ENCODE data around the gene WNT2.

WNT2 gene

DNA sequence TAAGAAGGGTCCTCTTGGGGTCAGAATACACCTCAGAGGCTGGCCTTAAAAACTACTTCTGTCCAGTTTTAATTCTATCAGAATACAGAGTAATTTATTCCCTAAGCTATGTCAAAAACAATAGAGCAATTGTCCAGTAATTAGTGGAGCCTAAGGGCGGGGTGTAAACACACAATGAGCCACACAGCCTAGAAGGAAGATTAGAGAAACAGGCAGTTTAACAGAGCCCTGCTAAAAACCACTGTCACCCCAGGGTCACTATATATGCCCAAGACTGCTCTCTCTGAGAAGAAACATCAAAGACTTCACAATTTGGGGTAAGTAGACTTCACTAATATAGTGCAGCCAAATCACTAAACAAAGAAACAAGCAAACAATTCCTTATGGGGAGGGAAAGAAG, 27.2 kb upstream of the WNT2 start:
- no peak overlapping the region for H4K12ac ChIP-seq (ENCODE audit: low read depth, low read length)
- no peak overlapping the region for H2BK5ac ChIP-seq (ENCODE audit: low read depth, low read length, poor library complexity)
- H3K27me3 ChIP-seq (ENCODE audit: insufficient read depth, low read length) = no peaks in the 10 kb centered on the region
- no peak overlapping the region for H3K9ac ChIP-seq (ENCODE audit: low read length)
- H3K36me3 ChIP-seq (ENCODE audit: control insufficient read depth in 1 of 2, insufficient read depth in 2 of 2, low read length in 2 of 2) = no peaks in the 10 kb centered on the region
- no peak overlapping the region for H3K4me3 ChIP-seq (ENCODE audit: low read depth, low read length)
- H3K9me3 ChIP-seq (ENCODE audit: insufficient read depth, low read depth, low read length) = no peaks in the 10 kb centered on the region
- no CpG with 5 or more reads among the region's 1 CpG for WGBS (ENCODE audit: extremely low coverage, insufficient coverage, insufficient read length)
- no peak overlapping the region for H2AFZ ChIP-seq (ENCODE audit: insufficient read depth, low read length, poor library complexity)
- H3K79me1 ChIP-seq (ENCODE audit: low read length) = no peaks in the 10 kb centered on the region
- no peak overlapping the region for H3K4ac ChIP-seq (ENCODE audit: low read depth, low read length)
- H2BK12ac ChIP-seq (ENCODE audit: low read length) = no peak overlapping the region
- DNase-seq = no peak
- H3K27ac ChIP-seq (ENCODE audit: low read depth, low read length) = no peak overlapping the region
- H3K23ac ChIP-seq (ENCODE audit: low read length) = no peak overlapping the region
- no peak overlapping the region for H4K8ac ChIP-seq (ENCODE audit: low read depth, low read length)
- no peak overlapping the region for H3K14ac ChIP-seq (ENCODE audit: low read length)
- no peaks in the 10 kb centered on the region for H3K79me2 ChIP-seq (ENCODE audit: control insufficient read depth, insufficient read depth, low read length, poor library complexity)
- no peak overlapping the region for H2AK5ac ChIP-seq (ENCODE audit: low read length)
- H4K91ac ChIP-seq (ENCODE audit: low read depth, low read length) = no peak overlapping the region
- no peak overlapping the region for H2BK120ac ChIP-seq (ENCODE audit: insufficient read depth, low read length, poor library complexity)
- H3K4me2 ChIP-seq (ENCODE audit: low read length) = no peak overlapping the region
- peaks cover 0 to 6% of the 10 kb centered on the region in 2 experiments for H3K4me1 ChIP-seq (ENCODE audit: control insufficient read depth in 1 of 2, insufficient read depth in 2 of 2, low read length in 2 of 2)
- H3K18ac ChIP-seq (ENCODE audit: low read length) = no peak overlapping the region

DNA sequence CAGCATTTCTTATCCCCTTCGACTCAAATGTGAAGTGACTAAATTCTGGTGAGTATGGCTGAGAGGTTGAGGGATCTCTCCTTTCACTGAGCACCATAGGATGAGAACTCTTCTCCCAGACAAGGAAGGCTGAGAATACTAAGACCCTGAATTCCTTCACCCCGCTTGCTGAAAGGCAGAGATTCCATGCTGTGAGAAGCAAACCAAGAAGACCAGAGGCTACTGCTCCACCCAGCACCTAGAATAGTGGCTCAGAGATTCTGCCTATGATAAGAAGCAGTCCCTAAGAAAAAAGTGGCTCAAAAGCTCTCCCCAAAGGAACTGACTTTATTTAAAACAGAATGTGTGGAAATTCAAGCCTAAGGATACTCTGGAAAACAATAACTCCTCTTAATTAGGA, 26.7 kb upstream of the WNT2 start:
- Histone ChIP-seq H4K91ac (ENCODE audit: low read depth, low read length) (no peak overlapping the region), H2AFZ (ENCODE audit: insufficient read depth, low read length, poor library complexity) (no peak overlapping the region), H3K9me3 (ENCODE audit: insufficient read depth, low read depth, low read length) (no peaks in the 10 kb centered on the region), H3K79me2 (ENCODE audit: control insufficient read depth, insufficient read depth, low read length, poor library complexity) (no peaks in the 10 kb centered on the region), H3K4ac (ENCODE audit: low read depth, low read length) (no peak overlapping the region), H3K4me2 (ENCODE audit: low read length) (no peak overlapping the region), H3K4me3 (ENCODE audit: low read depth, low read length) (no peak overlapping the region), H3K4me1 (ENCODE audit: control insufficient read depth in 1 of 2, insufficient read depth in 2 of 2, low read length in 2 of 2) (peaks cover 0 to 6% of the 10 kb centered on the region in 2 experiments), H4K8ac (ENCODE audit: low read depth, low read length) (no peak overlapping the region), H3K79me1 (ENCODE audit: low read length) (no peaks in the 10 kb centered on the region), H3K36me3 (ENCODE audit: control insufficient read depth in 1 of 2, insufficient read depth in 2 of 2, low read length in 2 of 2) (no peaks in the 10 kb centered on the region), H4K12ac (ENCODE audit: low read depth, low read length) (no peak overlapping the region), H3K27ac (ENCODE audit: low read depth, low read length) (no peak overlapping the region), H2BK120ac (ENCODE audit: insufficient read depth, low read length, poor library complexity) (no peak overlapping the region), H2AK5ac (ENCODE audit: low read length) (no peak overlapping the region), H3K9ac (ENCODE audit: low read length) (no peak overlapping the region), H3K27me3 (ENCODE audit: insufficient read depth, low read length) (no peaks in the 10 kb centered on the region), H3K18ac (ENCODE audit: low read length) (no peak overlapping the region), H3K14ac (ENCODE audit: low read length) (no peak overlapping the region), H3K23ac (ENCODE audit: low read length) (no peak overlapping the region), H2BK5ac (ENCODE audit: low read depth, low read length, poor library complexity) (no peak overlapping the region), H2BK12ac (ENCODE audit: low read length) (no peak overlapping the region)
- no CpG with 5 or more reads among the region's 2 CpGs for WGBS (ENCODE audit: extremely low coverage, insufficient coverage, insufficient read length)
- no peak for DNase-seq

DNA sequence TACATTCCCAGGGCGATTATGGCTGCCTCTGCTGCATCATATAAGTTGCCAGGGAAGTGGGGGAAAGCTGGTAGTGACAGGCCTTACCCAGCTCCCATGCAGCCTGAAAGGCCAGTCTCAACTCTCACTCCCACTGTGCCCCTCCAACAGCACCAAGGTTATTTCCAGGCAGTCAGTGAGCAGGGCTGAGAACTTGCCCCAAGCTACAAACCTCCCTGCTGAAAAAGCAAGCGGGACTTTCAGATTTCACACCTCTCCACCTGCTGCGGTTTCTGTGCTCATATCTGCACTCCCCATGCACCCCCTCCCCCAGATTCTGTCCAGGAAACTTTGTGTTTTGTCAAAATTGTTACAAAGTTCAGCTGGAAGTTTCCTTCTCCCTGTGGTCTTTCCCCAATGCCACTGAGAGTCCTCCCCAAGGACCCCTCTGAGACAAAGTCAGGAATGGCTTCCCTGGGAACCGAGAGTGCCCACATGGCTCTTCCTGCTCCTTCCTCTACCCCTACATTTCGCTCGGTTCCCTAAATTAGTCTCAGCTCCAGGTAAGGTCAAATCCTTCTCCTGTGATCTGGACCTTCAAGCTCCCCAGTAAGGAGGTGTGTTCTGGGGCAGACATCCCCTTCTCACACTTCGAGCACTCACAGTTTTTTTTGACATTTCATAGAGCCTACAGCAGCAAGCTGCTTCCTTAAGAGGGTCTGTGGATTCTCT, 25.3 kb upstream of the WNT2 start:
- WGBS (ENCODE audit: extremely low coverage, insufficient coverage, insufficient read length) = no CpG with 5 or more reads among the region's 7 CpGs

DNA sequence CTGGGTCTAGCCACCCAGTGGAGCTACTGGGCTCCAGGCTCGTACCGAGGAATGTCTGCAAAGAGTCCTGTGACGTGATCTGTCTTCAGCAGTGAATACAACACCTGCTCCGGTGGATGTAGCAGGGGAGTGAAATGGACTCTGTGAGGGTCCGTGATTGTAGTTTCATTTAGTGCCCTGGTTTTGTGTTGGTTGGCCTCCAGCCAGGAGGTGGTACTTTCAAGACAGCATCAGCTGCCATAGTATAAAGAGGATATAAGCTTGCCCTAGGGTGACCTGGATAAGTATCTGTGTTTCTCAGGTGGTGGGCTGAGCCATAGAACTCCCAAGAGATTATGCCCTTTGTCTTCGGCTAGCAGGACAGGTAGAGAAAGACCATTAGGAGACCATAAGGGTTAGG, 24.6 kb upstream of the WNT2 start:
- DNase-seq = no peak
- Histone ChIP-seq H3K4me2 (ENCODE audit: low read length) (no peak overlapping the region), H3K27ac (ENCODE audit: low read depth, low read length) (no peak overlapping the region), H2BK120ac (ENCODE audit: insufficient read depth, low read length, poor library complexity) (no peak overlapping the region), H3K79me1 (ENCODE audit: low read length) (no peaks in the 10 kb centered on the region), H3K18ac (ENCODE audit: low read length) (no peak overlapping the region), H3K36me3 (ENCODE audit: control insufficient read depth in 1 of 2, insufficient read depth in 2 of 2, low read length in 2 of 2) (no peaks in the 10 kb centered on the region), H3K9ac (ENCODE audit: low read length) (no peak overlapping the region), H2BK12ac (ENCODE audit: low read length) (no peak overlapping the region), H4K91ac (ENCODE audit: low read depth, low read length) (no peak overlapping the region), H3K27me3 (ENCODE audit: insufficient read depth, low read length) (no peaks in the 10 kb centered on the region), H4K8ac (ENCODE audit: low read depth, low read length) (no peak overlapping the region), H3K4ac (ENCODE audit: low read depth, low read length) (no peak overlapping the region), H2AK5ac (ENCODE audit: low read length) (no peak overlapping the region), H3K23ac (ENCODE audit: low read length) (no peak overlapping the region), H3K4me1 (ENCODE audit: control insufficient read depth in 1 of 2, insufficient read depth in 2 of 2, low read length in 2 of 2) (peaks cover 0 to 6% of the 10 kb centered on the region in 2 experiments), H3K4me3 (ENCODE audit: low read depth, low read length) (no peak overlapping the region), H4K12ac (ENCODE audit: low read depth, low read length) (no peak overlapping the region), H2AFZ (ENCODE audit: insufficient read depth, low read length, poor library complexity) (no peak overlapping the region), H3K14ac (ENCODE audit: low read length) (no peak overlapping the region), H3K9me3 (ENCODE audit: insufficient read depth, low read depth, low read length) (no peaks in the 10 kb centered on the region), H2BK5ac (ENCODE audit: low read depth, low read length, poor library complexity) (no peak overlapping the region), H3K79me2 (ENCODE audit: control insufficient read depth, insufficient read depth, low read length, poor library complexity) (no peaks in the 10 kb centered on the region)
- no CpG with 5 or more reads among the region's 6 CpGs for WGBS (ENCODE audit: extremely low coverage, insufficient coverage, insufficient read length)

More for the DNA sequence above, 25.3 kb upstream of the WNT2 start:
- no peak overlapping the region for H2BK5ac ChIP-seq (ENCODE audit: low read depth, low read length, poor library complexity)
- no peak overlapping the region for H2AFZ ChIP-seq (ENCODE audit: insufficient read depth, low read length, poor library complexity)
- no peak overlapping the region for H3K4me2 ChIP-seq (ENCODE audit: low read length)
- H3K4me1 ChIP-seq (ENCODE audit: control insufficient read depth in 1 of 2, insufficient read depth in 2 of 2, low read length in 2 of 2) = peaks cover 0 to 6% of the 10 kb centered on the region in 2 experiments
- no peaks in the 10 kb centered on the region for H3K79me1 ChIP-seq (ENCODE audit: low read length)
- H3K79me2 ChIP-seq (ENCODE audit: control insufficient read depth, insufficient read depth, low read length, poor library complexity) = no peaks in the 10 kb centered on the region
- no peak overlapping the region for H4K12ac ChIP-seq (ENCODE audit: low read depth, low read length)
- no peak overlapping the region for H3K18ac ChIP-seq (ENCODE audit: low read length)
- H3K23ac ChIP-seq (ENCODE audit: low read length) = no peak overlapping the region
- no peak overlapping the region for H3K4ac ChIP-seq (ENCODE audit: low read depth, low read length)
- H3K9ac ChIP-seq (ENCODE audit: low read length) = no peak overlapping the region
- H3K4me3 ChIP-seq (ENCODE audit: low read depth, low read length) = no peak overlapping the region
- H3K27me3 ChIP-seq (ENCODE audit: insufficient read depth, low read length) = no peaks in the 10 kb centered on the region
- H3K9me3 ChIP-seq (ENCODE audit: insufficient read depth, low read depth, low read length) = no peaks in the 10 kb centered on the region
- no peak overlapping the region for H2BK12ac ChIP-seq (ENCODE audit: low read length)
- no peak overlapping the region for H4K91ac ChIP-seq (ENCODE audit: low read depth, low read length)
- no peak overlapping the region for H4K8ac ChIP-seq (ENCODE audit: low read depth, low read length)
- H2BK120ac ChIP-seq (ENCODE audit: insufficient read depth, low read length, poor library complexity) = no peak overlapping the region
- H3K36me3 ChIP-seq (ENCODE audit: control insufficient read depth in 1 of 2, insufficient read depth in 2 of 2, low read length in 2 of 2) = no peaks in the 10 kb centered on the region
- H3K14ac ChIP-seq (ENCODE audit: low read length) = no peak overlapping the region
- H2AK5ac ChIP-seq (ENCODE audit: low read length) = no peak overlapping the region
- no peak overlapping the region for H3K27ac ChIP-seq (ENCODE audit: low read depth, low read length)
- DNase-seq = no peak

Measured in trophoblast cell (in vitro differentiated cells and primary cell).